K562 (cell line): ENCODE results near the gene FOSL1. TPM values are rescaled to one million over a fixed set of nuclear protein-coding genes. Genes with fewer than 3 reads are reported as not detected.
A peak's percentile ranks its signal among the peaks of the same experiment; 100 is the strongest.

Experiments
- ARID1B ChIP-seq: fragments of 450-650 bp; IDR thresholded peaks from 2 replicates; pipeline ENCODE4 v1.6.1; 2016; ENCODE audit warnings: antibody characterized with exemption, mild to moderate bottlenecking, inconsistent platforms
- BRD4 ChIP-seq: fragments of 200-600 bp; sonication (generic); IDR thresholded peaks from 2 replicates; pipeline ENCODE4 v1.6.1; 2017; ENCODE audit warnings: inconsistent platforms
- DEAF1 ChIP-seq: fragments of 450-650 bp; formaldehyde crosslinking; IDR thresholded peaks from 2 replicates; pipeline ENCODE4 v1.4.0; 2020; ENCODE audit warnings: mild to moderate bottlenecking, moderate library complexity
- ETV5 ChIP-seq: sonication (generic); formaldehyde crosslinking; IDR thresholded peaks from 2 replicates; pipeline ENCODE4 v1.4.0; 2020; ENCODE audit warnings: low read depth, mild to moderate bottlenecking, missing genetic modification reagents
- FIP1L1 ChIP-seq: fragments of 200-400 bp; formaldehyde crosslinking; IDR thresholded peaks from 2 replicates; pipeline ENCODE4 v1.6.1; 2018; ENCODE audit warnings: mild to moderate bottlenecking, low read depth, low read length; ENCODE audit not compliant: poor library complexity, severe bottlenecking
- FOXK1 ChIP-seq: sonication (generic); formaldehyde crosslinking; IDR thresholded peaks from 2 replicates; pipeline ENCODE4 v1.8.0; 2022; ENCODE audit warnings: missing genetic modification reagents, mild to moderate bottlenecking, borderline replicate concordance
- GABPA ChIP-seq: fragments of 200-800 bp; sonication (Bioruptor generic); conservative IDR thresholded peaks from 2 replicates; pipeline ENCODE4 v1.6.1; 2016; ENCODE audit warnings: low read depth, missing genetic modification characterization, missing compliant biosample characterization
- HDGF ChIP-seq: fragments of 450-650 bp; IDR thresholded peaks from 2 replicates; pipeline ENCODE4 v1.6.1; 2016
- HOXB6 ChIP-seq: fragments of 250-450 bp; sonication (Bioruptor Pico); IDR thresholded peaks from 2 replicates; pipeline ENCODE4 v1.5.1; 2022; ENCODE audit warnings: mild to moderate bottlenecking, borderline replicate concordance
- KDM4B ChIP-seq, 2 experiments: fragments of 450-650 bp in 1 of 2; sonication (generic) in 1 of 2; IDR thresholded peaks; 2 replicates each; pipeline ENCODE4 v1.6.1; 2016 to 2017; ENCODE audit warnings: borderline replicate concordance in 2 of 2, antibody characterized with exemption in 1 of 2, low read depth in 1 of 2, mild to moderate bottlenecking in 1 of 2
- MEIS2 ChIP-seq: fragments of 450-650 bp; IDR thresholded peaks from 2 replicates; pipeline ENCODE4 v1.6.1; 2014; ENCODE audit warnings: mild to moderate bottlenecking; ENCODE audit not compliant: partially characterized antibody
- NR3C1 ChIP-seq: sonication (generic); formaldehyde crosslinking; IDR thresholded peaks from 2 replicates; pipeline ENCODE4 v1.8.1; 2022; ENCODE audit warnings: missing genetic modification reagents
- RAD51 ChIP-seq: fragments of 450-650 bp; IDR thresholded peaks from 2 replicates; pipeline ENCODE4 v1.7.1; 2016; ENCODE audit warnings: low read depth, mild to moderate bottlenecking, borderline replicate concordance
- RB1 ChIP-seq: fragments of 450-650 bp; IDR thresholded peaks from 2 replicates; pipeline ENCODE4 v1.6.1; 2017; ENCODE audit warnings: low read depth, mild to moderate bottlenecking
- RFX7 ChIP-seq: fragments of 250-450 bp; sonication (Bioruptor Pico); IDR thresholded peaks from 2 replicates; pipeline ENCODE4 v1.5.1; 2021; ENCODE audit warnings: mild to moderate bottlenecking
- RUNX1 ChIP-seq: sonication (generic); IDR thresholded peaks from 2 replicates; pipeline ENCODE4 v1.6.1; 2016; ENCODE audit warnings: antibody characterized with exemption, low read depth
- SIN3A ChIP-seq, 2 experiments: fragments of 150-350 bp in 1 of 2; IDR thresholded peaks; 2 replicates each; pipeline ENCODE4 v1.6.1; 2011 to 2016; ENCODE audit warnings: borderline replicate concordance in 2 of 2, low read depth in 2 of 2, low read length in 2 of 2, mild to moderate bottlenecking in 2 of 2, moderate library complexity in 2 of 2; ENCODE audit not compliant: control insufficient read depth in 1 of 2
- SMARCA5 ChIP-seq: fragments of 450-650 bp; IDR thresholded peaks from 2 replicates; pipeline ENCODE4 v1.6.1; 2016
- SNIP1 ChIP-seq: fragments of 450-650 bp; IDR thresholded peaks from 2 replicates; pipeline ENCODE4 v1.7.1; 2017; ENCODE audit warnings: low read depth, mild to moderate bottlenecking
- TBP ChIP-seq: optimal IDR thresholded peaks from 2 replicates; pipeline ENCODE3; 2011; ENCODE audit warnings: low read depth, low read length, improper control_type of control experiment
- TFAP4 ChIP-seq: sonication (generic); formaldehyde crosslinking; IDR thresholded peaks from 2 replicates; pipeline ENCODE4 v1.8.0; 2022; ENCODE audit warnings: missing genetic modification reagents, mild to moderate bottlenecking, moderate library complexity, borderline replicate concordance
- USF2 ChIP-seq: sonication (generic); formaldehyde crosslinking; IDR thresholded peaks from 2 replicates; pipeline ENCODE4 v1.5.0; 2020; ENCODE audit warnings: missing genetic modification reagents
- ZNF184 ChIP-seq: sonication (generic); formaldehyde crosslinking; IDR thresholded peaks from 2 replicates; pipeline ENCODE4 v1.5.0; 2020; ENCODE audit warnings: missing genetic modification reagents
- ZNF217 ChIP-seq: sonication (generic); formaldehyde crosslinking; IDR thresholded peaks from 2 replicates; pipeline ENCODE4 v1.8.0; 2022; ENCODE audit warnings: mild to moderate bottlenecking, missing genetic modification reagents
- ZNF586 ChIP-seq: fragments of 450-650 bp; formaldehyde crosslinking; conservative IDR thresholded peaks from 2 replicates; pipeline ENCODE4 v1.4.0; 2020; ENCODE audit warnings: mild to moderate bottlenecking, moderate library complexity
- ZNF764 ChIP-seq: fragments of 250-450 bp; sonication (Bioruptor Pico); IDR thresholded peaks from 2 replicates; pipeline ENCODE4 v1.4.0; 2020; ENCODE audit warnings: low read depth, mild to moderate bottlenecking, moderate library complexity
- polyA plus RNA-seq, 8 experiments: library from polyadenylated mRNA; depleted of rRNA in 4 of 8; stranded (reverse) in 5 of 8; unstranded in 3 of 8; fragments of >200 nt; fragmentation: Nextera tagmentation in 2 of 8; fragmentation: Illumina TruSeq in 1 of 8; extraction: Ambion mirVana in 2 of 8; extraction: Trizol in 1 of 8; gene quantifications; 2 replicates each; pipeline versions ENCODE4 v1.2.1 to v1.2.3, GENCODE V29; 2011 to 2014; ENCODE audit warnings: inconsistent platforms in 1 of 8, missing spikeins in 1 of 8
- total RNA-seq, 7 experiments: library from RNA; depleted of rRNA in 6 of 7; stranded (reverse); fragments of >200 nt in 6 of 7; fragmentation: Illumina TruSeq in 2 of 7; extraction: Trizol in 2 of 7; gene quantifications; 2 replicates each; pipeline versions ENCODE4 v1.2.1 to v1.2.3, GENCODE V29; 2011 to 2021; ENCODE audit warnings: low replicate concordance in 1 of 7

The FOSL1 gene
- total and polyA plus RNA-seq, 9 of the 15 experiments (the other 6 are each of a cell fraction or from before 2014, with no cell fraction given): 3.5 to 39.6 (median 10.0) TPM

GRCh38 chr11:65857853-65858680 lies 42.1 kb downstream of the FOSL1 start, which contains the start of gene CFL1 (continued):
- TF ChIP-seq FIP1L1 (peak; percentile 28), TBP (no peak), DEAF1 (no peak), NR3C1 (CRISPR knock-in tag) (peak; percentile 46; the same call in 1 of the 2 replicates), MEIS2 (no peak), ZNF184 (CRISPR knock-in tag) (no peak), ZNF217 (CRISPR knock-in tag) (no peak), ETV5 (CRISPR knock-in tag) (no peak; the same call in 1 of the 2 replicates), ZNF764 (no peak), ZNF586 (CRISPR knock-in tag) (no peak), GABPA (tag) (no peak), HOXB6 (CRISPR knock-in tag) (no peak), SIN3A (IDR thresholded peaks at IDR 0.05; ENCODE audit: borderline replicate concordance in 2 of 2, control insufficient read depth in 1 of 2, low read depth in 2 of 2, low read length in 2 of 2) (peak; percentile 66 to 77; a peak in 3 of 4 replicates), HDGF (no peak), SMARCA5 (no peak), BRD4 (no peak), RB1 (peak; percentile 67; the same call in 1 of the 2 replicates), KDM4B (IDR thresholded peaks at IDR 0.05; ENCODE audit: borderline replicate concordance in 2 of 2, low read depth in 1 of 2) (peak in 1 of 2 experiments; percentile 84; a peak in 1 of 4 replicates), RAD51 (no peak), ARID1B (no peak), TFAP4 (CRISPR knock-in tag) (peak; percentile 81), SNIP1 (no peak), FOXK1 (CRISPR knock-in tag) (no peak; the same call in 1 of the 2 replicates), RFX7 (CRISPR knock-in tag) (no peak), RUNX1 (no peak), USF2 (no peak)
